ENCODE data around the gene MUL1. TPM values are rescaled to one million over a fixed set of nuclear protein-coding genes. Genes with fewer than 3 reads are reported as not detected.
"Not testable (repeated sequence)": the region's sequence is repeated elsewhere in the genome, so short reads cannot be mapped to it uniquely, and the experiment has no call there.

MUL1 gene
- total RNA-seq, 3 donors from 2014 or later = 31.5 to 44.9 (median 44.7) TPM

DNA sequence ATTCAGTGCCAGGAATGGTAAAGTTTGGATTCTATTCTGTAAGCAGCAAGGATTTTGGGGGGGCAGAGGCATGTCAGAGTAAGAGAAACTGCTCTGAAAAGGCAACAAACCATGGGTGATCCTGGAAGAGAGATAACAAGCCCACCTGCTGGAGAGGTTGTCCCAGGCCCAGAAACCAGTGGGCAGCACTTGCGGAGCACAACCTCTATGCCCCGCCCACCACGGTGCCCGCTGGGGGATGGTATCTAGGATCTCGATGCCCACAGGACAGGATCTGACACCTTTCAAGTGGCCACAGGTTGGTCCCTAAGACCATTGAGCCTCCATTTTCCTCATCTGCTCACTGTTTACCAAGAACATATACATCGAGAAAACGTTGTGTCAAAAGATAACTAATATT lies 20.3 kb upstream of the MUL1 start:
- no peak for TF ChIP-seq CTCF (IDR thresholded peaks at IDR 0.05)
- Histone ChIP-seq H3K4me1 (ENCODE audit: low read depth) (no peaks in the 10 kb centered on the region), H3K9me3 (no peaks in the 10 kb centered on the region), H3K4me3 (no peak overlapping the region), H3K36me3 (ENCODE audit: low read depth) (no peaks in the 10 kb centered on the region)
- intact Hi-C loops (cut with DNase I, micrococcal nuclease) = loop anchor here in 1 of 2 donors (10.0 kb wide), 1 partner anchor 117 kb away; no protein-coding TSS in a partner anchor
- DNase-seq (no peak), ATAC-seq (no peak)

DNA sequence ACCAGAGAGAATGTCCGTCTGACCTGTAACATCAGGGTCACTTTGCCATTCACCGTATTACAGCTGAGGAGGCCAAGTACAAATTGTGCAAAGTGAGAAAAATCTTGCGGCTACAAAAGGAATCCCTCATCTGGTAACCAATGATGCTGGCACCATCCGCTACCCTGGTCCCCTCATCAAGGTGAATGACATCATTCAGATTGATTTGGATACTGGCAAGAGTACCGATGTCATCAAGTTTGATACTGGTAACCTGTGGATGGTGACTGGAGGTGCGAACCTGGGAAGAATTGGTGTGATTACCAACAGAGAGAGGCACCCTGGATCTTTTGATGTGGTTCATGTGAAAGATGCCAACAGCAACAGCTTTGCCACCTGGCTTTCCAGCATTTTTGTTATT lies 18.3 kb upstream of the MUL1 start:
- Histone ChIP-seq H3K4me3 (no peak overlapping the region), H3K9me3 (no peaks in the 10 kb centered on the region), H3K36me3 (ENCODE audit: low read depth) (no peaks in the 10 kb centered on the region), H3K4me1 (ENCODE audit: low read depth) (no peaks in the 10 kb centered on the region)
- intact Hi-C loops (cut with DNase I, micrococcal nuclease) = loop anchor here in 1 of 2 donors (10.0 kb wide), 1 partner anchor 119 kb away; no protein-coding TSS in a partner anchor
- ATAC-seq (no peak), DNase-seq (no peak)
- TF ChIP-seq CTCF (IDR thresholded peaks at IDR 0.05) = no peak

GRCh38 chr1:20521960-20522861 lies 14.3 kb upstream of the MUL1 start:
- intact Hi-C loops (cut with DNase I, micrococcal nuclease) = loop anchor here (5.0 to 10.0 kb wide), 2 partner anchors 110 to 123 kb away; partner anchors contain the start of gene PINK1 (in 1 of the 2)
- peak; percentile 90 for ATAC-seq
- peak; percentile 69 for TF ChIP-seq CTCF (IDR thresholded peaks at IDR 0.05)
- H3K36me3 ChIP-seq (ENCODE audit: low read depth) = no peaks in the 10 kb centered on the region
- H3K4me1 ChIP-seq (ENCODE audit: low read depth) = no peaks in the 10 kb centered on the region
- DNase-seq = peak in 2 of 3 donors; percentile 56 to 92
- H3K9me3 ChIP-seq = no peaks in the 10 kb centered on the region
- no peak overlapping the region for H3K4me3 ChIP-seq

DNA sequence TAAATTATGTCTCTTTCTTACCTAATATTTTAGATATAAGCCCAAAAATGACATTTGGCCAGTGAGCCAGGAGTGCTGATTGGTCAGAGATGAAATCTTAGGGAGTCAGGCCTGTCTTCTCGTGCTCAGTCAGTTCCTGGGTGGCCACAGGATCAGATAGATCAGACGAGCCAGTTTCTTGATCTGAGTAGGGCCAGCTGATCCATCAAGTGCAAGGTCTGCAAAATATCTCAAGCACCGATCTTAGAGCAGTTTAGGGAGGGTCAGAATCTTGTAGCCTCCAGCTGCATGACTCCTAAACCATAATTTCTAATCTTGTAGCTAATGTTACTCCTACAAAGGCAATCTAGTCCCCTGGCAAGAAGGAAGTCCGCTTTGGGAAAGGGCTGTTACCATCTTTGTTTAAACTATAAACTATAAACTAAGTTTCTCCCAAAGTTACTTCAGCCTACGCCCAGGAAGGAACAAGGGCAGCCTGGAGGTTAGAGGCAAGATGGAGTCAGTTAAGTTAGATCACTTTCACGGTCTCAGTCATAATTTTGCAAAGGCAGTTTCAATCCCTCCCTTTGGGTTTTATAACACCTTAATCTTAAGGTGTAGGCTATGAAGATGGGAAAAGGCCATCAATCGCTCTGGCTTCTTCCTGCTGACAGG lies 11.8 kb upstream of the MUL1 start:
- H3K9me3 ChIP-seq; H3K36me3 ChIP-seq (ENCODE audit: low read depth); DNase-seq; H3K4me3 ChIP-seq; ATAC-seq; H3K4me1 ChIP-seq (ENCODE audit: low read depth): not testable (repeated sequence)
- intact Hi-C loops (cut with DNase I, micrococcal nuclease) = loop anchor here (5.0 to 10.0 kb wide), 2 partner anchors 113 to 125 kb away; partner anchors contain the start of gene PINK1 (in 1 of the 2)

DNA sequence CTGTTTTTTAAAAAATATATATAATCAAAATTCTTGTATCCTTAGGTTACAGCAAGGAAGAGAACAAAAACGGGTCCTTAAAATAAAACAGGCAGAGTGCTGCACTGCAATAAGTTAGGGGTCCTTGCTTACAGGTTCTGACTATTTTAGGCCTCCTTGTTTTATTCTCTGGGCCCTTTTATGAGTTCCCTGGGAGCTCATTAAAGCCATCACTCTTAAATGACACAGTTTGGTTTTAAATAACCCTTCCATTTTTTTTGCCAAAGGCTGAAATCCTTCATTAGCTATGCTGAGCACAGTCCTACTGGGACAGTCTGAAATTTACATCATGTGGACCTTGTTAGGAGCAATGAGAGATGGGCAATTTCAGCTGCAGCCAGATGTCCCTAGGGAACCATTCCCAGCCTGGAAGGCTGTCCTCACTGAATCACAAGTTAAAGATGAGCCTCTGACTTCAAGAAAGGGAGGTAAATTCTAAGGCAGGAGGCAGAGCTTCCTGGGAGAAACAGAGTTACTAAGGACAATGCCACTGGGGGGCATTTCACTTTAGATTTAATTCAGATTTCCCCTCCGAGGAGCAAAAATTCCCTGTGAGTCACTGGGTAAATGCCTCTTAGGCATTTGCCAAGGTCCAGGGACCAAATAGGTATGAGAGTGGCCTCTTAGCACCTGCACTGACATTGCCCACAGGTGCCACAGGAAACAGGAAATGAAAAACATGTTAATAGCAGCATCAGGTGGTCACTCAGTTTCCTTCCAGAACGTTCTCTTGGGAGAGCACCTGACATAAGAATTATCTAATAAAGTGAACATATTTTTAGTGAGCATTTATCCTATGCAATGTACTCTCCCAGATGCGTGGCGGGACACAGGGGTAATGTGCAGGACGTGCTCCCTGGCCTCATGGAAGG lies 3.8 kb upstream of the MUL1 start:
- intact Hi-C loops (cut with DNase I, micrococcal nuclease) = no loop called here
- H3K9me3 ChIP-seq = no peaks in the 10 kb centered on the region
- no peak for TF ChIP-seq CTCF (IDR thresholded peaks at IDR 0.05)
- ATAC-seq = no peak
- DNase-seq = no peak
- peaks cover 5% of the 10 kb centered on the region for H3K4me1 ChIP-seq (ENCODE audit: low read depth)
- H3K36me3 ChIP-seq (ENCODE audit: low read depth) = no peaks in the 10 kb centered on the region
- no peak overlapping the region for H3K4me3 ChIP-seq
